GM18526 (cell line): Measurements from ENCODE around the gene SPATA32.
A peak's percentile ranks its signal among the peaks of the same experiment; 100 is the strongest.

Experiments
- POLR2A ChIP-seq: IDR thresholded peaks from 3 replicates; pipeline ENCODE4 v1.6.1; 2011; ENCODE audit not compliant: insufficient read length; ENCODE audit errors: extremely low read depth

Gene SPATA32

GRCh38 chr17:45230787-45231480 is 31.0 kb downstream of the SPATA32 start:
- no peak for TF ChIP-seq POLR2A

DNA sequence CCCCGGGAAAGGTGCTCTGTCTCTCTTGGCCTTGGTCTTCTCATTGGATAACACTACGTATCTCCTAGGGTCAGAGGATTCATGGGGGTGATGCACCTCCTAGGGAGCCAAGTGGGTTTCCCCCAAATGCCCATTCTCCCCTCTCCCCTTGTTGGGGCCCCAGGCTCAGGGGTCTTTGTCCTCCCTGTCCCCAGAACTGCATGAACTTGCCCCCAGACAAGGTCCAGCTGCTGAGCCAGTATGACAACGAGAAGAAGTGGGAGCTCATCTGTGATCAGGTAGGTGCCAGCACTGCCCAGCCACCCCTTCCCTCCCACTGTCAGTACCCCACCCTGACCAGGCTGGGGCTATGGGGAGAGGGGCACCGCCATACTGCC is 31.5 kb downstream of the SPATA32 start:
- TF ChIP-seq POLR2A: no peak

GRCh38 chr17:45229681-45230409 is 32.0 kb downstream of the SPATA32 start:
- peak; percentile 22 for TF ChIP-seq POLR2A

DNA sequence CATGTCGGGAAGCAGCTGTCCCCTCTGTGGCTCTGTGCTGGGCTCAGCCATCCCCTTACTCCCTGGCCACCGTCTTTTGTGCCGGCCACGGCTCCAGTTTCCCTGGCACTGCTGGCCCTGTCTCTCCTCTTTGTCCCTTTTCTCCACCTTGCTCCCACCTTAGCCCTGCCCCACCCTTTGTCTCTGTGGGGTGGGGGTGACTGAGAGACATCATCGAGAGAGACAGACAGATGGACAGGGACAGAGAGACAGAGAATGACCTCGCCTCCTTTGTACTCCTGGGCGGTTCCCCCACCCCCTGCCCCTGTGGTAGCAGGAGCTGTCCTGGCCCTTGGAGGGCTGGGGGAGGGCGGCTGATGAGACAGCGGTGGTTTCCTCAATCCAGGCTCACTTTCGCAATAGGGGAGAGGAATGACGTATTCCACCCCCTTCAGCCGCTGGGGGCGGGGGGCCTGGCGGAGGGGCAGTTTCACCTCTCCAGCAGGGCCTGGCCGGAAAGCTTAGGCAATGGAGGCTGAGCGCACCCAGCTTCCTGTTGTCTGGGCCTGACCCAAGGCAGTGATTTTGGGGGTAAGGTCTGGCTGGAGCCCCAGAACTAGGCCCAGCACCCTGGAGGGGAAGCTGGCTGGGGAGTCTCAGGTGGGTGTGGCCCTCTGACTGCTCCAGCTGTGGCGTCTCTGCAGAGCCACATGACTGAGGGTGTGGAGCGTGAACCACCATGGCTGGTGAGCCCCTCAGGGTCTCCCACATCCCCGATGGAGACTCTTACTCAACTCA is 32.9 kb downstream of the SPATA32 start:
- no peak for TF ChIP-seq POLR2A

- peak; percentile 36 for TF ChIP-seq POLR2A
Observed at GRCh38 chr17:45227926-45228762, 33.8 kb downstream of the SPATA32 start.

DNA sequence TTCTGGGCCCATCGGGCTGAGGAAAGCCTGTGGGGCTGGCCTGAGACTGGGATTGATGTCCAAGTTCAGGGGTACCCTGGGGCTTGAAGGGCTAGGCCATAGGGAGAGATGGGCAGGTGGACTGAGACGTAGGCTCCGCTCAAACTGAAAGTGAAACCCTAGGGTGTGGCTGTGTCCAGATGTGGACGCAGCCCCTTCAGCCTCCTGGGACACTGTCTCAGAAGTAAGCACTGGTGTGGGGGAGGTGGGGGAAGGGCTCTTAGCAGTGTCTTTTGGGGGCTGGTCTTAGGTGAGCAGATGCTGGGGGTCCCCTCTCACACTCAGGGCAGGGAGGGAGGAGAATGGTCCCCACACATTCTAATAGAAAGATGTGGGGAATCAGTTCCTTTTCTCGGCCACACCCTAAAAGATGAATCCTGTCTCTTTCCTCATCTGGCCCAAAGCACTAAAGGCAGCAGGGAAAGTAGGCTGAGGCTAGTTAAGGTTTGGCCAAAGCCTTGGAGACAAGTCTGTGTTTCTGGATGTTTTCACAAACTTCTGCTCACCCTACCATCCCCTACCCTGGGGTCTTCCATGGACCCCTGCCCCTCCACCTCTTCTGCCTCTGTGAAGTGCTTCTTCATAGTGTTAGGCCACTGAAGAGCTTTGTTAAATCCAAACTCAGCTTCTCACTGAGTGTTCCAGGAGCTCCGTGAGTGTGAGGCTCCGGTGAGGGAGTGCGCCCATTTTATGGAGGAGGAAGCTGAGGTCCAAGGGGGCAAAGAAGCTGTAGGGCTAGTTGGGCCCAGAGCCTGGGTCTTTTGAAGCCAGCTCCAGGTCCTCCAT is 34.6 kb downstream of the SPATA32 start:
- TF ChIP-seq POLR2A: peak; percentile 42

DNA sequence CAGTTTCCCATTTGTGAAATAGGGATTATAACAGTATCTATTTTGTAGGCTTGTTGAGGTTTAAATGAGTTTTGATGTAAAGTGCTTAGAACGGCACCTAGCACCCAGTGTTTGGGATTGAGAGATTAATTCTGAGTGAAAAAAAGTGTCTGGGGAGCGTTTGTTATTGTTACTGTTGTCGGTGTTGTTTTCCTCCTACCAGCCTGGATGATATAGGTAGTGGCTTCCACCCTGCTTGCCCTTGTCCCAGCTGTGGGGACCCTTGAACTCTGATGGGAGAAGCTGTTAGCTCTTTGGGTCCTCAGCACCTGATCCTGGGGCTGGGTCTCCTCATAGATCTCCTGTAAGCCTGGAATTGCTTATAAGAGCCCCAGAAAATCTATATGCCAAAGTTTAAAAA is 35.3 kb downstream of the SPATA32 start:
- TF ChIP-seq POLR2A: no peak

DNA sequence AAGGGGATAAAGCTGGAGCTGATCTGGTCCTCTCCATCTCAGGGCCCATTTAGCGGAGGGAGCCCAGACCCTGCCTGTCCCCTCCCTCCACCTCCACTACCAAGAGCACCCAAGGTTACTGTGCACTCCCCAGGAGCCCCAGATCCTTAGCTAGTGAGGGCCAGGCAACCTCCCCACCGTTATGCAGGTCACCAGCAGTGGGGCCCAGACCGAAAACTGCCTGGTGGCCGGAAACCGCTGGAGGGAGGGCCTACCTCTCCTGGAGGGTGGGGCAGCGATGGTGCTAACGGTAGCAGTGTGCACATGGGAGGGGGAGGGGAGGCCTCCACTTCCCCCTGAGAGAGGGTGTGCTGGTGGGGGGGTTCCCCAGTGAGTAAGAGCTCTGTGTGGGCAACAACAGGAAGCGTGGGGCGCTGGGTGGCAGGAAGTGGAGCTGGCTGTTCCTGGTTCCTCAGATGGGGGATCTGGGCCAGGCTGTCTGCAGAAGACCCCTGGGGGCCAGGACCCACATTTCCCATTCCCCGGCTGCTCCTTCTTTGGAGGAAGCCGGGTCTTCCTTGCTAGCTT is 35.8 kb downstream of the SPATA32 start:
- TF ChIP-seq POLR2A: peak; percentile 94

GRCh38 chr17:45225051-45225700 is 36.7 kb downstream of the SPATA32 start:
- TF ChIP-seq POLR2A: peak; percentile 37

- TF ChIP-seq POLR2A: no peak
Observed at GRCh38 chr17:45224671-45225050, 37.2 kb downstream of the SPATA32 start.

- peak; percentile 47 for TF ChIP-seq POLR2A
Observed at GRCh38 chr17:45223539-45224528, 38.1 kb downstream of the SPATA32 start.

DNA sequence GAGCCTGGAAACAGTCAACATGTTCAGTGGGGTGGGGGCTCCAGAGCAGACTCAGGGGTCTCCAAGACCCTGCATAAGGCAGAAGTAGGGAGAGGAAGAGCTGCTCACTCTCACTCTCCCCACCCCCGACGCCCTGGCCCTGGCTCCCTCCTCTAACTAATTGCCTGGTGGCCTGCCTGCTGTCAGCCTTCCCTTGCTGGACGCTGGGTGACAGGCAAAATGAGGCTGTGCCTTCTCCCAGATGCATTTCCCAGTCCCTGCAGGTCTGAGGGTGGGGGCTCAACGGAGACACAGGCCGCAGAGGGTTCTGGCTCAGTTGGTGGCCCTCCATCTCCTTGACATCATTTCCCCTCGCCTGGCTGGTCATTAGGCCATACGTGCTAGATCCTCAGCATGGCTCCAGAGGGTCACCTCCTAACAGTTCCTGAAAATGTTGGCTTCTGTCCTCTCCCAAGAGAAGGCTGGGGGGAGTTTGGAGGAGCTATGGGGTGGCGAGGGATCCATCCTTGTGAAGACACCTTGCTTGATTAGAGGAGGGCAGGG is 38.8 kb downstream of the SPATA32 start:
- no peak for TF ChIP-seq POLR2A
